ENCODE measurements around the gene MTARC2.

GRCh38 chr1:220754212-220754917 is 6.2 kb downstream of the MTARC2 start:
- TF ChIP-seq CTCF (conservative IDR thresholded peaks at IDR 0.05 in 1 of 2, IDR thresholded peaks at IDR 0.05 in 1 of 2; ENCODE audit: low read depth in 1 of 2, low read length in 2 of 2) (no peak), EZH2 (IDR thresholded peaks at IDR 0.05; ENCODE audit: low read length, missing control alignments) (no peak)
